GM19023 (cell line): ENCODE results near the gene RPL14.
"Not testable (repeated sequence)": the region's sequence is repeated elsewhere in the genome, so short reads cannot be mapped to it uniquely, and the experiment has no call there.

ENCODE experiments used
- ATAC-seq: cut with Tn5 transposase; IDR thresholded peaks from one replicate; pipeline ENCODE4 v1.9.1; 2021; ENCODE audit warnings: mild to moderate bottlenecking, moderate library complexity; ENCODE audit not compliant: unreplicated experiment

RPL14 gene

GRCh38 chr3:40456940-40457823 is at the start of gene RPL14:
TSS of gene RPL14 (plus strand) at chr3:40457339. CDS start at chr3:40457472, 133 bp downstream.
- peak; percentile 67 for ATAC-seq

DNA sequence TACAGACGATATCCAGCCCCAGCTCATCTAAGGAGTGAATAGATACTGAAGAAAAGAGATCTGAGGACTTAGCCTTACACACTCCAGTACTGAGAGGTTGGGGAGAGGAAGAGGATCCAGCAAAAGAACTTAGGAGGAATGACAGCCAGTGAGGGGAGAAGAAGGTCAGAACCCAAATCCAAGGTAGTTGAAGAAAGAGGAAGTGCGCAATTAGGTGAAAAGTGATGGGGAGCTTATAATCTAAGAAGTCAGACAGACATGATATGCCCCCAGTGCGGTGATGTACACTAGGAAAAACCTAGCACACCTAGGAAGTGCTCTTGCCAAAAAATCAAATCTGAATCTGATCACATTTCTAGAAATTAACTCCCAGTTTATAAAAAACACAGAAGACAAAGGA is 49.5 kb upstream of the RPL14 start:
- no peak for ATAC-seq

- no peak for ATAC-seq
These were observed 42.9 kb upstream of the RPL14 start for GRCh38 chr3:40414270-40414669.

GRCh38 chr3:40417845-40418543 is 39.1 kb upstream of the RPL14 start:
- no peak for ATAC-seq

DNA sequence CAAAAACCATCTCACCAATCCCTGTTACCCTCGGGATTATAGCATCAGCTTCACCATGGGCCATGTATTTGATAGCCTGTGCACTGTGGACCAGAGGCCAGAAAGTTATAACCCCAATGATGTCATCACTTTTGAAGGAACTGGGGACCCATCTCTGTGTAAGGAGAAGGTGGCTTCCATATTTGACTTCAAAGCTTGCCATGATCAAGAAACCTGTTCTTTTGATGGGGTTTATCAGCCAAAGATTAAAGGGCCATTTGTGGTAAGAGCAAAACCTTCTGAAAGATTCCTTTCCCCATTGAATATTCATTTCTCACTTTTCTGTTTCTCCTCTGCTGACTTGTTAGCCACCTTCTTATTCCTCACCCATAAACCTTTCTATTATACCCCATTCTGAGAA is 34.3 kb upstream of the RPL14 start:
- no peak for ATAC-seq

- ATAC-seq, result no peak
These were observed 30.0 kb upstream of the RPL14 start for GRCh38 chr3:40427045-40427669.

GRCh38 chr3:40432793-40433192 is 24.3 kb upstream of the RPL14 start:
- no peak for ATAC-seq

- ATAC-seq, result no peak
These were observed 19.2 kb upstream of the RPL14 start for GRCh38 chr3:40437889-40438288.

DNA sequence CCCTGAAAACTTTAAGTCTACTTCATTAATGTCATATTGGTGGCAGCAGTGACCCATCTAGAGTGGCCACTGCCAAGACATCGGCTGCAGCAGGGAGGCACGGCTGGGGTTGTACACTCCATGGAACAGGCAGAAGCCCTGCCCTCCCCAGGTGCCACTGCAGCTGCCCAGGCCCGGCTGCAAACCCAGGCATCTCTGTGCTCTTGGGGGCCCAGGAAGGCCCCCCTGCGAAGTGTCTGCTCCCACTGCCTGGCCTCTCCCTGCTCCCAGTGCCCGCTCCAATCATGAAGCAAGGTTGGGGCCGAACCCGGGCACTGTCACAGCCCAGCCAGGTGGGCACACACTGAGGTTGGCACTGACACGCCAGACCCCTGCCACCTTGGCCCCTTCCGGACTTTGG is 12.1 kb upstream of the RPL14 start:
- no peak for ATAC-seq

DNA sequence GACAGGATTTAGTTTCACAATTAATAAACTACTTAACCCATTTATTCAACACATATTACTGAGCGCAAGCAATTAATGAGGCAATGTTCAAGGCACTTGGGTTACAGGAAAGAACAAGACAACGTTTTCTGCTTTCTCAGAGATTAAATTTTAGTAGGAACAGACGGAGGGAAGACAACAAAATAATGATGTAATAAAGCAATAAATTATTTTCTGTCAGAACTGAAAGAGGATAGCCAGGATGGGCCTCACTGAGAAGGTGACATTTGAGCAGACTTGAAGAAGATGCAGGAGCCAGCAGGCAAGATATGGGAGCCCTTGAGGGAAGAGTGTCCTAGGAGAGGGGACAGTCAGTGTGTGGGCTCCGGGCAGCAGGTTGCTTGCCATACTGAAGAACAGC is 11.3 kb upstream of the RPL14 start:
- ATAC-seq, result no peak

DNA sequence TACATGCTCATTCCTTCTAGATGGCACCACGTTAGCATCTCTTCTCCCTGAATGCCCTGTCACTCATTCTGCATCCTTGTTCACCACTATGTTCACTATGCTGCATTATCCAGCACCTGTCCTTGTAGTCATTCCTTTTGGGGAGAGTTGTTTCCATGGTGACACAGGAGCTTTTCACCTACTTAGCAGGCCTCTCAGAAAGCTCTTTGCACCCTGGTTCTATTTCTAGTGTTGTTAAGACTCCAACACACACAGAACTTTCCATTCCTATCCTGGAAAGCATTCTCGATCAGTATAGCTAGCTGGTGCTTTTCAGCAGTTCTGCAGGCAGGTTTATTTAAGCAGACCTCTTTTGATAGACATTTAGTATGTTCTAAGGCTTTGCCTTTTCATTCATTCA is 6.7 kb upstream of the RPL14 start:
- ATAC-seq, result no peak

DNA sequence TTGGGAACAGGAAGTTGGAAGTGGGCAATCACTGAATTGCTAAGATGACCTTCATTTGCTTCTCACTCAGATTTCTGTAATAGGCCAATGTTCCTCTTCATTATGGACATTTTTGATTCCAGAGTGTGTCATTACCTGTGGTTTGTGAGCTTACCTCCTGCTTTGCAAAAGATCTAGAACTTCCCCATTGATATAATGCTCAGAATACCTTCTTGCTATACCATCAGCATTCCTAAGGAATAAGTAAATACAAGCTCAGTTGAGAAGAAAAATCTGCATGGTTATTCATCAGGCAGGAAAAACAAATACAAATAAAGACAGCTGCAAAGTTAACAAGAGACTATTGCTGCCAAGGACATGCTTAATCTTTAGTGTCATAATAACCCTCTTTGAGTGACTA is 5.6 kb upstream of the RPL14 start:
- ATAC-seq, result no peak

GRCh38 chr3:40452057-40452456 is 5.1 kb upstream of the RPL14 start:
- ATAC-seq, result no peak

DNA sequence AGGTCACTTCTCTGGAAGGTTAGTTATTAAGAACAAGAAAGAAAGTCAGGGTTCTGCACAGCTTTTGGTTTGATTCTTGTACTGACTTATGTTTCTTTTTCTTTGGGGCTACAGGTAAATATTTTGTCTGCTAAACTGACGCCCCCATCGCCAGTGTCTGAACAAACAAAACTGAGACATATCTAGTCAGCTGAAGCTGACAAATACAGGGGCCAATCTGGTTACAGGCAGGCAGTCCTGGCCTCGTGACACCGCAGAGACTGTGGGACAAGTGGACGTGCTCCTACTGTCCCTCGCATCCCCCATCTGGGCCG is 4.6 kb upstream of the RPL14 start:
- no peak for ATAC-seq

DNA sequence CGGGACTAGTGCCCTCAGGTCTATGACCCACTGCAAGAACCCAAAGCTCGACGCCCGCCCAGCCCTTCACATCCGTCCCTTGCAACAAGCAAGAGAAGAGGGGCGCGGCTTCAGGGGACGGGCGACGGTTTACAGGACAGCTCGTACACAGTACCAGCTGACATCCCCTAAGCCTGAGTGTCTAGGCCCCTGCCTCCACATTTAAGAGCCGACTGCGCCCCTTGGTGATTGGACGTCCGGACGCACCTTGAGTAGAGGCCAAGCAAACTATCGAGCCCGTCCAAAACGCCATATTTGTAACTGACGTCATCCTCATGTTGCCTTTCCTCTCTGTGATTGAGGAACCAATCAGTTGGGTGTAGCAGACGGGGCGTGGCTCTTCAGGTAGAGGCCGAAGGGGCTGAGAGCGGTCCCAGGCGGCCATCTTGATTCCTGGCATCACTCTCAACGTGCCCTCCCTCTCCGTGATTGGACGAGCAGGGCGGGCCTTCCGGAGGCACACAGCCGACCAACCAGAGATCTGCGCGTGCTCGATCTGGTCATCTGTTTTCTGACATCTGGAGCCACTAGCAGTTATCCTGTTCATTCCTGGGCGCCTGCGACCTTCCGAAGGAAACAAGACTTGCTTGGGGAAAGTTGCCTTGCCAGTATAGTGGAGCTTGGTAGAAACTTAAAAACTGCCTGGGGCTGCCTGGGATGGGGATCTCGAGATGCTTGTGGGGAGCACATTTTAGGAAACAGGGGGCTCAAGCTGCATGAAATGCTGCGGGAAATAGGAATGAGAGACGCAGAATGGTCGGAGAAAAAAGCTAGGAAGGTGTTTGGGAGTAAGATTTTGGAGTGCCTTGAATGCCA is 4.0 kb upstream of the RPL14 start:
- ATAC-seq, result peak; percentile 91

DNA sequence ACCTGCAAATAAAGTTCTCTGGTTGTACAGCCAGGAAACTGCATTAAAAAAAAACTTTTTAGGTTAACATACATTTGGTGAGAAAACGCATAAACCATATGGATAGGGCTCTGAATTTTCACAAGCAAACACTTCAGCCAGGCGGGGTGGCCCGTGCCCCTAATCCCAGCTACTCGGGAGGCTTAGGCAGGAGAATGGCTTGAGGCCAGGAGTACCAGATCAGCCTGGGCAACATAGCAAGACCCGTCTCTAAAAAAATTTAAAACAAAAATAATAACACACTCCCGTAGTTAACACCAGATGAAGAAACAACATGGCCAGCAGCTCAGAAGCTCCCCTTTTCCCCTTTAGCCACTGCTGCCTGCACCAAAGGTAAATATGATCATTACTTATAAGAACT is 3.2 kb upstream of the RPL14 start:
- no peak for ATAC-seq

DNA sequence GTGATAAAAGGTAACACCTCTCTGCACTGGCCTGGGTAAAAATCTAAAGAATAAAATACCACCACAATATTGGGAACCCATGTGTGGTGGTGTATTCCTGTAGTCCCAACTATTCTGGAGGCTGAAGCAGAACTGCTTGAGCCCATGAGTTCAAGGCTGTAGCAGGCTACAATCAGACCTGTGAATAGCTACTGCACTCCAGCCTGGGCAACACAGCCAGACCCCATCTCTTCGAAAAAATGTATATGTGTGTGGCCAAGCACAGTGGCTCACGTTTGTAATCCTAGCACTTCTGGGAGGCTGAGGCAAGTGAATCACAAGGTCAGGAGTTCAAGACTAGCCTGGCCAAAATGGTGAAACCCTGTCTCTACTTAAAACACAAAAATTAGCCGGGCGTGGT is 1.8 kb upstream of the RPL14 start:
- no peak for ATAC-seq

DNA sequence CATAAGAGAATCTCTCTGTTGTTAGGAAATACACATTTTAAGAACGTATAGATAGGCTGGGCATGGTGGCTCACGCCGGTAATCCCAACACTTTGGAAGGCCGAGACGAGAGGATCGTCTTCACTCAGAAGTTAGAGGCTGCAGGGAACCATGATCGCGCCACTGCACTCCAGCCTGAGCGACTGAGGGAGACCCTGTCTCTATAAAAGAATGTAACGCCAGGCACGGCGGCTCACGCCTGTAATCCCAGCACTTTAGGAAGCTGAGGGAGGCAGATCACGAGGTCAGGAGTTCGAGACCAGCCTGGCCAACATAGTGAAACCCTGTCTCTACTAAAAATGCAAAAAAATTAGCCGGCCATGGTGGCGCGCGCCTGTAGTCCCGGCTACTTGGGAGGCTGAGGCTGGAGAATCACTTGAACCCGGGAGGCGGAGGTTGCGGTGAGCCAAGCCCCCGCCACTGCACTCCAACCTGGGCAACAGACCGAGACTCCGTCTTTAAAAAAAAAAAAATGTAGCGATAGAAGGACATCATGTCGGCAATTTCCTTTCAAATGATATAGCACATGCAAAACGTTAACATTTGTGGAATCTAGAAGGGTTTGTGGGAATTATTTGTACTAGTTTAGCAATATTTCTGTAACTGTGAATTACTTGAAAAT is 730 bp upstream of the RPL14 start:
- no peak for ATAC-seq

DNA sequence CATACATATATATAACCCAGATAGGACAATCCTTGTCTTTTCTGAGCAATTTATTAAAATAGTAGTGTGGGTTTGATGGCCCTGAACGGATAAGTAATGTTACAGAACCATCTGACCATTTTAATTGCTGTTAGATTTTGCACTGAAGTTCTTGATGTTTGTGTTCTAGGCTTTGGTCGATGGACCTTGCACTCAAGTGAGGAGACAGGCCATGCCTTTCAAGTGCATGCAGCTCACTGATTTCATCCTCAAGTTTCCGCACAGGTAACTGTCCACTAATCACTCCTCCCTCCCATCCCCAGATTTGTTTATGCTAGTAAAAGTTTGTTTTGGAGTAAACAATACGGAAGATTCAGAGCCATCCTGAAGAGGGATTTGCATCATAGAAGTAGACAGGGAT is 1.3 kb downstream of the RPL14 start:
- no peak for ATAC-seq

DNA sequence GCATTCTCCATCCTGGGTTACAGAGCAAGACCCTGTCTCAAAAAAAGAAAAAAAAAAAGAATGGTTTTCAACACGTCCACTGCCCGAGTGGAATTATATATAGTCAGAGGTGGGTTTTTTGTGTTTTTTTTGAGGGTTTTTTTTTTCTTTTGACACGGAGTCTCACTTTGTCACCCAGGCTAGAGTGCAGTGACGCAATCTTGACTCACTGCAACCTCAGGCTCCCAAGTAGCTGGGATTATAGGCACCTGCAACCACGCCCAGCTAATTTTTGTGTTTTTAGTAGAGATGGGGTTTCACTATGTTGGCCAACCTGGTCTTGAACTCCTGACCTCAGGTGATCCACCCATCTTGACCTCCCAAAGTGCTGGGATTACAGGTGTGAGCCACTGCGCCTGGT is 3.3 kb downstream of the RPL14 start:
- not testable (repeated sequence) for ATAC-seq

- ATAC-seq, result no peak
These were observed 4.0 kb downstream of the RPL14 start for GRCh38 chr3:40461161-40461560.
